ENCODE data around the gene GNAL.

The GNAL gene

GRCh38 chr18:11667578-11667977 is 21.5 kb upstream of the GNAL start:
- DNase-seq (ENCODE audit: low spot score), result no peak
- no peak for TF ChIP-seq CTCF (IDR thresholded peaks at IDR 0.05; ENCODE audit: borderline replicate concordance, control extremely low read depth, extremely low read depth, insufficient read depth, missing control alignments)
- in situ Hi-C loops (cut with MboI; ENCODE audit: low sequenced_read_pairs, unreplicated experiment), result no loop called here

- no peak for TF ChIP-seq CTCF (IDR thresholded peaks at IDR 0.05; ENCODE audit: borderline replicate concordance, control extremely low read depth, extremely low read depth, insufficient read depth, missing control alignments)
- in situ Hi-C loops (cut with MboI; ENCODE audit: low sequenced_read_pairs, unreplicated experiment), result no loop called here
- DNase-seq (ENCODE audit: low spot score), result no peak
These were observed 20.5 kb upstream of the GNAL start for GRCh38 chr18:11668441-11669169.

GRCh38 chr18:11669271-11669947 is 19.7 kb upstream of the GNAL start:
- no peak for DNase-seq (ENCODE audit: low spot score)
- no peak for TF ChIP-seq CTCF (IDR thresholded peaks at IDR 0.05; ENCODE audit: borderline replicate concordance, control extremely low read depth, extremely low read depth, insufficient read depth, missing control alignments)
- in situ Hi-C loops (cut with MboI; ENCODE audit: low sequenced_read_pairs, unreplicated experiment), result no loop called here

- DNase-seq (ENCODE audit: low spot score), result no peak
- no peak for TF ChIP-seq CTCF (IDR thresholded peaks at IDR 0.05; ENCODE audit: borderline replicate concordance, control extremely low read depth, extremely low read depth, insufficient read depth, missing control alignments)
- in situ Hi-C loops (cut with MboI; ENCODE audit: low sequenced_read_pairs, unreplicated experiment), result no loop called here
These were observed 19.2 kb upstream of the GNAL start for GRCh38 chr18:11669948-11670275.

GRCh38 chr18:11671156-11671555 is 17.9 kb upstream of the GNAL start:
- in situ Hi-C loops (cut with MboI; ENCODE audit: low sequenced_read_pairs, unreplicated experiment), result no loop called here
- DNase-seq (ENCODE audit: low spot score), result no peak
- TF ChIP-seq CTCF (IDR thresholded peaks at IDR 0.05; ENCODE audit: borderline replicate concordance, control extremely low read depth, extremely low read depth, insufficient read depth, missing control alignments), result no peak

GRCh38 chr18:11672198-11672597 is 16.9 kb upstream of the GNAL start:
- in situ Hi-C loops (cut with MboI; ENCODE audit: low sequenced_read_pairs, unreplicated experiment), result no loop called here
- no peak for DNase-seq (ENCODE audit: low spot score)
- no peak for TF ChIP-seq CTCF (IDR thresholded peaks at IDR 0.05; ENCODE audit: borderline replicate concordance, control extremely low read depth, extremely low read depth, insufficient read depth, missing control alignments)
